ENCODE measurements around the gene GPX4.
"Not testable (repeated sequence)": the region's sequence is repeated elsewhere in the genome, so short reads cannot be mapped to it uniquely, and the experiment has no call there.

GPX4 gene

GRCh38 chr19:1103132-1103707, 574 bp upstream of the GPX4 start:
- no peak for DNase-seq

GRCh38 chr19:1104311-1105007, 665 bp downstream of the GPX4 start:
- DNase-seq = peak; percentile 79

- no peak for DNase-seq
Measured at GRCh38 chr19:1105008-1105872, 1.4 kb downstream of the GPX4 start.

GRCh38 chr19:1105873-1106840, 2.4 kb downstream of the GPX4 start:
- DNase-seq = no peak

GRCh38 chr19:1106841-1107660, 3.3 kb downstream of the GPX4 start:
- DNase-seq = no peak

GRCh38 chr19:1107661-1108261, 4.0 kb downstream of the GPX4 start:
- no peak for DNase-seq

- DNase-seq = no peak
Measured at GRCh38 chr19:1108291-1109031, 4.7 kb downstream of the GPX4 start.

- no peak for DNase-seq
Measured at GRCh38 chr19:1109032-1109551, 5.3 kb downstream of the GPX4 start.

- no peak for DNase-seq
Measured at GRCh38 chr19:1109697-1110671, 6.2 kb downstream of the GPX4 start.

- DNase-seq = no peak
Measured at GRCh38 chr19:1110809-1111640, 7.2 kb downstream of the GPX4 start.

- no peak for DNase-seq
Measured at GRCh38 chr19:1111641-1112267, 8.0 kb downstream of the GPX4 start.

GRCh38 chr19:1112268-1113029, 8.7 kb downstream of the GPX4 start:
- DNase-seq = no peak

- DNase-seq = peak; percentile 79
Measured at GRCh38 chr19:1113030-1113985, 9.5 kb downstream of the GPX4 start.

GRCh38 chr19:1113986-1114483, 10.2 kb downstream of the GPX4 start:
- DNase-seq = no peak

GRCh38 chr19:1114728-1115127, 10.9 kb downstream of the GPX4 start:
- DNase-seq = not testable (repeated sequence)

Data from activated naive CD4-positive, alpha-beta T cell treated with Interleukin-2 at 50 U/mL for 16 hours (primary cell).